Fibroblast of villous mesenchyme (primary cell): ENCODE results near the gene EPN3. TPM values are rescaled to one million over a fixed set of nuclear protein-coding genes. Genes with fewer than 3 reads are reported as not detected.

Experiments
- DNase-seq: peaks from one replicate; pipeline ENCODE4 v3.0.0-alpha.2; 2010; ENCODE audit warnings: low read depth
- H3K4me3 ChIP-seq: 2 replicates; pipeline ENCODE4 v1.5.1; 2011; ENCODE audit warnings: low read depth, mild to moderate bottlenecking, low read length
- total RNA-seq: library from RNA; depleted of rRNA; stranded (reverse); fragments of >200 nt; gene quantifications from 2 replicates; pipeline ENCODE4 v1.2.3, GENCODE V29; 2012
- TF ChIP-seq, protein P1 (sequence below): IDR thresholded peaks from 2 replicates; pipeline ENCODE4 v1.5.1; 2012; ENCODE audit warnings: low read depth, mild to moderate bottlenecking, low read length; ENCODE audit not compliant: insufficient read depth

Gene EPN3
- total RNA-seq, 1 donor: under 0.01 TPM

DNA sequence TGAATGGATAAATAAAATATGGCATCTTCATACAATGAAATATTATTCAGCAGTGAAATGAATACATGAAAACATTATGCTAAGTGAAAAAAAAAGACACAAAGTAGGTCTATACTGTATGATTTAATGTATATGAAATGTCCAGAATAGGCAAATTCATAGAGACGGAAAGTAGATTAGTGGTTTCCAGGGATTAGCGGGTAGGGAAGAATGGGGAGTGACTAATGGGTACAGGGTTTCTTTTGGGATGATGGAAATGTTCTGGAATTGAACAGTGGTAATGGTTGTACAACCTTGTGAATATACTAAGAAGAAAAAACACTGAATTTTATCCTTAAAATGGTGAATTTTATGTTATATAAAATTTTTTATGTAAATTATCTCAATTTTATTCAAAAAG lies 32.8 kb upstream of the EPN3 start:
- TF ChIP-seq, protein P1, sequence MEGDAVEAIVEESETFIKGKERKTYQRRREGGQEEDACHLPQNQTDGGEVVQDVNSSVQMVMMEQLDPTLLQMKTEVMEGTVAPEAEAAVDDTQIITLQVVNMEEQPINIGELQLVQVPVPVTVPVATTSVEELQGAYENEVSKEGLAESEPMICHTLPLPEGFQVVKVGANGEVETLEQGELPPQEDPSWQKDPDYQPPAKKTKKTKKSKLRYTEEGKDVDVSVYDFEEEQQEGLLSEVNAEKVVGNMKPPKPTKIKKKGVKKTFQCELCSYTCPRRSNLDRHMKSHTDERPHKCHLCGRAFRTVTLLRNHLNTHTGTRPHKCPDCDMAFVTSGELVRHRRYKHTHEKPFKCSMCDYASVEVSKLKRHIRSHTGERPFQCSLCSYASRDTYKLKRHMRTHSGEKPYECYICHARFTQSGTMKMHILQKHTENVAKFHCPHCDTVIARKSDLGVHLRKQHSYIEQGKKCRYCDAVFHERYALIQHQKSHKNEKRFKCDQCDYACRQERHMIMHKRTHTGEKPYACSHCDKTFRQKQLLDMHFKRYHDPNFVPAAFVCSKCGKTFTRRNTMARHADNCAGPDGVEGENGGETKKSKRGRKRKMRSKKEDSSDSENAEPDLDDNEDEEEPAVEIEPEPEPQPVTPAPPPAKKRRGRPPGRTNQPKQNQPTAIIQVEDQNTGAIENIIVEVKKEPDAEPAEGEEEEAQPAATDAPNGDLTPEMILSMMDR: no peak
- DNase-seq: peak; percentile 18
- no peak overlapping the region for H3K4me3 ChIP-seq

DNA sequence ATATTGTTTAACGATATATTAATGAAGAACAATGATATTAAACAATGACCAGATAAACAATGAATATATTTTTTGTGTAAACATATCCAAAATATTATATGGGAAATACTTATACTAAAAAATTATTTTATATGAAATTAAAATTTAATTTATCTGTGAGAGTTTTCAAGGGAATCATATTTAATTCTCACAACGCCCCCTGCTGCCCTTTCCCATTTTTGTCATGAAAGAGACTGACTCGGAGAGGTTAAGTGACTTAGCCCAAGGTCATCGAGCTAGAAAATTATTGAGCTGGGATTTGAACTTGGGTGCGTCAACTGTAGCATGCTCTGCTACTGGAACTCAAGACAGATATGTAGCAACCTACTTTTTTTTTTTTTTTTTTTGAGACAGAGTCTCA lies 31.5 kb upstream of the EPN3 start:
- DNase-seq: peak; percentile 39
- TF ChIP-seq, protein P1: peak; percentile 46
- no peak overlapping the region for H3K4me3 ChIP-seq

DNA sequence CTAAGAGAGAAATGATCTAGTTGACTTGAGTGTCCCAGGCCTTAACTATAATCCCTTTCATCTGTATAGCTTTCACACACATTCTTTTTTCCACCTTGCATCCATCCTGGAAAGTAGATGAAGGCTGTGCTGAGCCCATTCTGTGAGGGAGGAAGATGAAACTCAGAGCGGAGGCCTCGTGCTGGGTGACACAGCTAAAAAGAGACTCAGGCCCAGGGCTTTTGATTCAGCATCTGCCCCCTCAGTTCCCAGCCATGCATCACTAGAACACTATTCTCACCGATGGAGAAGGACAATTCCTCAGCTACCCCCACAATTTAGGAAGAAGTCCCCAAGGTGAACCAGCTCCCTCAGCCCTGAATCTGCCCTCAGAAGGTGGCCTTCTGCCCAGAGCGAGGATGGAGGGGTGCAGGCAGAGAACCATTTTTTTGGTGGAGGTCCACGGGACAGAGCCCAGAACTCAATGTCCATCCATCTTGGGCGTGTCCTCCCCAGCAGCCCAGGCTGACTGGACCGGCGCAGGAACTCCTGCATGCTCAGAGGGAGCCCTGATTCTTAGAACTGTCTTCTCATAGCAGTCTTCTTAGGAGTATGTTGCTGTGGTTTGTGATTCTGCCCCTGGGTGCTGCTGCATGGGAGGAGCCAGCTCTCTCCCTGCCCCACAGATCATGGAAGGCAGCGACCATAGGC lies 30.1 kb upstream of the EPN3 start:
- DNase-seq: no peak
- no peak overlapping the region for H3K4me3 ChIP-seq
- TF ChIP-seq, protein P1: no peak

DNA sequence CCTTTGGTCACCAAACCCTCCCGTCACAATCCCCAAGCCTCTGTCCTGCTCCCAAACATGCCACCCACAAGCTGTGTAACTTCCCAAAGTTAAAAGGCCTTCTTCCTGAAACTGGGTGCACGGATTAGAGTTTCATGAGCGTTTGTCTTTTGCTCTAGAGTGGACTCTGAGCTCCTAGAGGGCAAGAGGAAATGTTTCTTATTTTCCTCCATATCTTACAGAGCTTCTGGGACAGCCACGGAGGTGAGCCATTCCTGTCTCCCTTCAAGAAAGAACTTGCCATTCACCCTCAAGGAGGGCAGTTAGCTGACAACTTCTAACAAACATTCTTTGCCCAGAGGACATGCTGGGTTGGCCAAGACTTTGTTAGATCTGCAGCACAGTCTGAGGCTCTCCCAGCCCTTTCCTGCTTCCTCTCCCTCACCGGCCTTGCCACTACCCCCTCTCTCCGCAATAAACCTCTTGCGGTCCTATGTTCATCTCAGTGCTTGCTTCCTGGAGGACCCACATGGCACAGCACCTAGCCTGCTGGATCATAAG lies 26.9 kb upstream of the EPN3 start:
- DNase-seq: no peak
- H3K4me3 ChIP-seq: no peak overlapping the region
- TF ChIP-seq, protein P1: no peak

DNA sequence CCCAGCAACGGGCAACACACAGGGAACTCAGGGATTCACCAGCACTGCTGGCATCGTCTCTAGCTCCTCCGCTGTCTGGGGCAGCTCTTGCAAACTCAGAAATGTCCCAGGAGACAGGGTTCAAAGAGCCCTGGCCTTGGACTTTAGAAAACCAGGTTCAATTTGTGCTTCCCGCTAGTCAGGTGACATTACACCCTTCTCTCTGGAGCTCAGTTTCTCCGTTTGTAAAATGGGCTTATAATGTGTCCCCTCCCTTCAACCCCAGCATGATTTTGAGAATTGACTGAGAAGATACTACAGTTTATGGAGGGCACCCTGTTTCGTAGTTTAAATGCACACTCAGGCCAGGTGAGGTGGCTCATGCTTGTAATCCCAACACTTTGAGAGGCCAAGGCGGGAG lies 26.2 kb upstream of the EPN3 start:
- DNase-seq: no peak
- TF ChIP-seq, protein P1: no peak
- no peak overlapping the region for H3K4me3 ChIP-seq

DNA sequence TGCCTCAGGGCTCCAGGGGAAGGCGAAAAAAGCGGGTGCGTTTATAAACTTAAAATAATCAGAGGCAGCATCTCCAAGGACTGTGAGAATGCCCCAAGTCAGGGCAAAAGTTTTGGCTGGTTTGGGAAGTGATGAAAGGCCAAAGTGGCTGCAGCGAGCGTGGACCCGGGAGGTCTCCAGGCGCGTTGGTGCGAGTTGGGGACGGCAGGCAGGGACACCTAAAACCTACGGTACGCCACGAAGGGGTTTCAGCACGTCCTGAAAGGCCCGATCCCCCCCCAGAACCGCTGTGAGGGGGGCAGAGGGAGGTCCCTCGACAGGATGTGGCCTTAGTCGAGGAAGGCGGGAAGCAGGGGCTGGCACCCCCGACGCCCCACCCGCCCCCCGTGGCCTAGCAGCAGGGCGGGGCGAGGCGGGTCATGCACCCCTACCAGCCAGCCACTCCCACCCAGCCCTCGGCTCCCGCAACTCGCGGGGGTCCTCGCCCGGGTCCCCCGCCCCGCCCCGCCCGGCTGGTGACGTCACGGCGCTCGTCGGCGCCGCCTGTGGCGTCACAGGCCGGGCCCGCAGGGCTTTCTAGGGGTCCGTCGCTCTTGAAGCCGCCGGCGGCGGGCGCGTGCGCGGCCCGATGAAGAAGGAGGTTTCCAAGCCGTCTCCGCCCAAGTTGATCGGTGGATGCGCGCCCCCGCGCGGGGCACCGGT lies 24.5 kb upstream of the EPN3 start, which contains the start of gene MYCBPAP:
Gene MYCBPAP (plus strand): TSS at position 569 of the 702 bp plus-strand sequence. CDS start 236 bp downstream, outside the sequence.
- TF ChIP-seq, protein P1: no peak
- peak within 1 kb of the TSS; percentile 62 for H3K4me3 ChIP-seq
- peak; percentile 80 for DNase-seq
